Measurements from ENCODE around the gene CCDC200.
A peak's percentile ranks its signal among the peaks of the same experiment; 100 is the strongest.
"Not testable (repeated sequence)": the region's sequence is repeated elsewhere in the genome, so short reads cannot be mapped to it uniquely, and the experiment has no call there.

Gene CCDC200

DNA sequence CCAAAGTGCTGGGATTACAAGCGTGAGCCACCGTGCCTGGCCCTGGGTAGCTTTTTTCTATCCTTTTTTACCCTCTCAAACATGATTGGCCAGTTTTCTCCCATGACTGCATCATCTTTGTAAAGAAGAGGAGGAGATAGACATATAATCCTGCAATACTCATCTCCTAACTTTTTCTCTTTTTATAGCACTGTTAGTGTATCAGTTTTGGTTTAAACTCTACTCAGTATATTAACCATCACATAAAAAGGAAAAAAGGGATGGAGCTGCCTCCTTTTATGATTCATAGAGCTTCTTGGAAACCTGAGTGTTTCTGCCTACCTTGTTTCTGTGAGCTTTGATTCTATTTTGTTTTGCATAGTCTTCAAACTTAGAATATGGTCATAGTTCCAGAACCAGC is 28.8 kb downstream of the CCDC200 start:
- H3K27me3 Mint-ChIP-seq, result no peaks in the 10 kb centered on the region
- no peak overlapping the region for H3K4me3 Mint-ChIP-seq
- peak overlapping the region; percentile 54 for H3K27ac Mint-ChIP-seq
- peaks cover 6% of the 10 kb centered on the region for H3K4me1 Mint-ChIP-seq (ENCODE audit: low read depth)
- peaks cover 11% of the 10 kb centered on the region for H3K36me3 Mint-ChIP-seq
- no peaks in the 10 kb centered on the region for H3K9me3 Mint-ChIP-seq (ENCODE audit: low read depth)

DNA sequence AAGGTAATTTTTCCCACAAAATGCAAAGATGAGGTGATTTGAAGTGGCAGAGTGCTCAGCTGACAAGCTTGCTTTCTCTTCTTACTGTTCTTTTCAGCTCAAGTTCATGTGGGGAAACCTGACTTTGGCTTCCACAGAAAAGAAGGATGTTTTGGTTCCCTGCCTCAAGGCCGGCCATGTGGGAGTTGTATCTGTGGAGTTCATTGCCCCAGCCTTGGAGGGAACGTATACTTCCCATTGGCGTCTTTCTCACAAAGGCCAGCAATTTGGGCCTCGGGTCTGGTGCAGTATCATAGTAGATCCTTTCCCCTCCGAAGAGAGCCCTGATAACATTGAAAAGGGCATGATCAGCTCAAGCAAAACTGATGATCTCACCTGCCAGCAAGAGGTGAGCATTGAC is 35.2 kb downstream of the CCDC200 start:
- Mint-ChIP-seq H3K27ac (no peak overlapping the region), H3K4me1 (ENCODE audit: low read depth) (peaks cover under 1% of the 10 kb centered on the region), H3K36me3 (peaks cover 7% of the 10 kb centered on the region), H3K9me3 (ENCODE audit: low read depth) (no peaks in the 10 kb centered on the region), H3K27me3 (no peaks in the 10 kb centered on the region), H3K4me3 (no peak overlapping the region)

DNA sequence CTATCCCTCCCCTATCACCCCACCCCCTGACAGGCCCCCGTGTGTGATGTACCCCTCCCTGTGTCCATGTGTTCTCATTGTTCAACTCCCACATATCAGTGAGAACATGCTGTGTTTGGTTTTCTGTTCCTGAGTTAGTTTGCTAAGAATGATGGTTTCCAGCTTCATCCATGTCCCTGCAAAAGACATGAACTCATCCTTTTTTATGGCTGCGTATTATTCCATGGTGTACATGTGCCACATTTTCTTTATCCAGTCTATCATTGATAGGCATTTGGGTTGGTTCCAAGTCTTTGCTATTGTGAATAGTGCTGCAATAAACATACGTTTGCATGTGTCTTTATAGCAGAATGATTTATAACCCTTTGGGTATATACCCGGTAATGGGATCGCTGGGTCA is 41.8 kb downstream of the CCDC200 start:
- H3K4me1 Mint-ChIP-seq (ENCODE audit: low read depth); H3K36me3 Mint-ChIP-seq; H3K4me3 Mint-ChIP-seq; H3K27me3 Mint-ChIP-seq; H3K9me3 Mint-ChIP-seq (ENCODE audit: low read depth); H3K27ac Mint-ChIP-seq: not testable (repeated sequence)

DNA sequence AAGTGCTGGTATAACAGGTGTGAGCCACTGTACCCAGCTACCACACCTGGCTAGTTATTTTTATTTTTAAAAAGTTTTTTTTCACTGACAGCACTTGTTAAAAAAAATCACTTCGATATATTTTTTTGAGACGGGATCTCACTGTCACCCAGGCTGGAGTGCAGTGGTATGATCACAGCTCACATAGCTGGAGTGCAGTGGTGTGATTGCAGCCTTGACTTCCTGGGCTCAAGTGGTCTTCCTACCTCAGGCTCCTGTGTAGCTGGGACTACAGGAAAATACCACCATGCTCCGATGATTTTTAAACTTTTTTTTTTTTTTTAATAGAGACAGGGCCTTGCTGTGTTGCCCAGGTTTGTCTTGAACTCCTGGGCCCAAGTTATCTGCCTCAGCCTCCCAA is 44.5 kb downstream of the CCDC200 start:
- Mint-ChIP-seq H3K36me3 (peaks cover 6% of the 10 kb centered on the region), H3K27me3 (no peaks in the 10 kb centered on the region), H3K27ac (no peak overlapping the region), H3K9me3 (ENCODE audit: low read depth) (no peaks in the 10 kb centered on the region), H3K4me3 (no peak overlapping the region), H3K4me1 (ENCODE audit: low read depth) (peaks cover 6% of the 10 kb centered on the region)

DNA sequence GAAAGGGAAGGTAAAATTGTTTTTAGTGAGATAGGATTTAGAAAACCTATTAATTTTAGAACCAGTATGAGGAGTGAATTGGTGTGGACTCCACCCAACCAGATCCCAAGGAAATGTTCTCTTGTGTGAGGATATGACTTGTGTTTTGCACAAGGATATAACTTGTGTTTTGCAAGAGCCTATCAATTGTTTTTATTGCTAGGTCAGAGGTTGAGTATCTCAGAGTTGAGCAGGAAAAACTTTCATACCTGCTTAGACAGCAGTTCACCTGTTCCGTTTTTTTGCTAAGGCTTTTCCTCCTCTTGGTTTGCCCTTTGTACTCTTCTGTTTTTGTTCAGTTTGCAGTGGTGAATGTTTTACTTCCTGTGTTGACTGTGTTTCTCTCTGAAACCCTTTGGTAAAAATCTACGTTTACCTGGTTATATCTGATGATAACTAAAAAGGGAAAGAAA is 52.3 kb downstream of the CCDC200 start:
- H3K4me1 Mint-ChIP-seq (ENCODE audit: low read depth), result peaks cover 56% of the 10 kb centered on the region
- H3K9me3 Mint-ChIP-seq (ENCODE audit: low read depth), result no peaks in the 10 kb centered on the region
- H3K4me3 Mint-ChIP-seq, result peak overlapping the region; percentile 71
- H3K27me3 Mint-ChIP-seq, result no peaks in the 10 kb centered on the region
- peaks cover 15% of the 10 kb centered on the region for H3K36me3 Mint-ChIP-seq
- peak overlapping the region; percentile 91 for H3K27ac Mint-ChIP-seq

DNA sequence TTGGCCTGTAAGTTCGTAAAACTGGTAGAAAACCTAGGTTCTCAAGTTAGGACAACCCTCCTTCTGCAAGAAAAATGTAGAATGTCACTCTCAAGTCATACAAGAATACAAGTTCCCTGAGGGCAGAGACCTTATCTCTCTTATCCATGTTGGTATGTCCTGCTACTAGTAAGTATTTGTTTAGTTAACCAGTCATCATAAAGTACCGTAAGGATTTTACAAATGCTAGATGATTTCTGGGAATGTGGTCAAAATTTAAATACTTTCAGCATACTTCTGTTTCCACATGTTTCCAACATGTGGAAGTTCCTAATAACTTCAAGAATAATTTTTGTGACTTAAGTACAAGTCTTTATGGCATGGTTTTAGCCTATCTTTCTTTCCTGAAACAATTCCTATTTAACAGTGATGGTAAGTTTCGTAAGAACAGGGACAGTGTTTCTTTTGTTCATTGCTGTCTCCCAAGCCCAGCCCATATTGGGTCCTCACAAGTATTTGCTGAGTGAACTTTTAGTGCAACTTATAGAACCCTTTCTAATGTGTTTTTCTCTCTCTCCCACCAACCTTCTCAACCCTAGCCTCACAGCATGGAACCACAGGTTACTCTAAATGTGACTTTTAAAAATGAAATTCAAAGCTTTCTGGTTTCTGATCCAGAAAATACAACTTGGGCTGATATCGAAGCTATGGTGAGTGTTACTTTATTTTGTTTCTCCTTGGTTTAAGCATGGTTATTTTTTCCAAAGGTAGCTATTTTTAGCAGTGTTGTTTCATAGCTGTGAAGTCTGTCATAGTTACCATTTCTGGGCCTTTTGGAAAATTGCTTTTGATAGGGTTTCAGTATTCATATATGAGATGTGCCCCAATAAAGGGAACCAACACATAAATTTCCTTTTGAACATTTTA is 53.0 kb downstream of the CCDC200 start:
- Mint-ChIP-seq H3K4me1 (ENCODE audit: low read depth) (peaks cover 56% of the 10 kb centered on the region), H3K27ac (peak overlapping the region; percentile 91), H3K27me3 (no peaks in the 10 kb centered on the region), H3K4me3 (peak overlapping the region; percentile 71), H3K9me3 (ENCODE audit: low read depth) (no peaks in the 10 kb centered on the region), H3K36me3 (peaks cover 15% of the 10 kb centered on the region)

DNA sequence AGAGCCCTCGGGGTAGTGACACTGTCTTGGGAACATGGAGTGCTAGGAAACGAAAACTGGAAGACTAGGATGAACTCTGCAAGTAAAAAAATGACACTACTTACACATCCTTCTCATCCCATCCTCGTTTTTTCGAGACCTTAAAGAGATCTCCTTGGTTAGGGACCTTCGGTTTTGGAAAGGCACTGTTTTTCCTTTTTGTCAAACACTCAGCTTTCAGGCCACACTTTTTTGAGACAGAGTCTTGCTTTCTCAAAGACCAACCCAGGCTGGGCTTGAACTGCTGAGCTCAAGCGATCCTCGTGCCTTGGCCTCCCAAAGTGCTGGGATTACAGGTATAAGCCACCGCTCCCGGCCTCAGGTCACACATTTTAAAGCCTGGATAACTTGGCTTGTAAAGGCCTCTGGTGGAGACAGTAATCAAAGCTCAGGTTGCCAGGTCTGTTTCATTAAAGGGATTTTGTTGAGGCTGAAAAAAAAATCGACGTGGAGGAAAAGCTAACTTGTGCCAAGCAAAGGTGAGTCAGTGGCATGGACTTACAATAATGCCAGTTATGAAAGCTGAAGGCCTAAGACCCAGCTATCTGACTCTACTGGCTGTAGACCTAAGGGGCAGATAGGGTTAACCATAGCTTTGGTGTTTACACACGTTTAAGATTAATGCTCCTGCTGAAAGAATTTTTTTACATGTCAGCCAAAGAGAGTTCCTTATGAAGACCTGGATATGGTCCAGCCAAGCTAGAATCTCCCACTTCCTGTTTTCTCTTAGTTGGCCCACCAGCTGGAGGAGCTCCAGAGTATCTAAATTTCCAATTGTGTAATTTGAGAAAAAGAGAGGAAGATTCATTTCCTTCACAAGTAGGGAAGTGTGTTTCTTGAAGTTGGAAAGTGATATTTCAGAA is 56.6 kb downstream of the CCDC200 start:
- H3K9me3 Mint-ChIP-seq (ENCODE audit: low read depth), result no peaks in the 10 kb centered on the region
- no peaks in the 10 kb centered on the region for H3K27me3 Mint-ChIP-seq
- H3K4me1 Mint-ChIP-seq (ENCODE audit: low read depth), result peaks cover 43% of the 10 kb centered on the region
- H3K4me3 Mint-ChIP-seq, result no peak overlapping the region
- H3K36me3 Mint-ChIP-seq, result peaks cover 13% of the 10 kb centered on the region
- no peak overlapping the region for H3K27ac Mint-ChIP-seq
